ENCODE results near the gene MAML3. TPM values are rescaled to one million over a fixed set of nuclear protein-coding genes. Genes with fewer than 3 reads are reported as not detected.

The MAML3 gene
- total and polyA plus RNA-seq, 8 donors, result 5.8 to 18.7 (median 16.7) TPM

- intact Hi-C loops (cut with DNase I), result no loop called here
- TF ChIP-seq, protein P1, sequence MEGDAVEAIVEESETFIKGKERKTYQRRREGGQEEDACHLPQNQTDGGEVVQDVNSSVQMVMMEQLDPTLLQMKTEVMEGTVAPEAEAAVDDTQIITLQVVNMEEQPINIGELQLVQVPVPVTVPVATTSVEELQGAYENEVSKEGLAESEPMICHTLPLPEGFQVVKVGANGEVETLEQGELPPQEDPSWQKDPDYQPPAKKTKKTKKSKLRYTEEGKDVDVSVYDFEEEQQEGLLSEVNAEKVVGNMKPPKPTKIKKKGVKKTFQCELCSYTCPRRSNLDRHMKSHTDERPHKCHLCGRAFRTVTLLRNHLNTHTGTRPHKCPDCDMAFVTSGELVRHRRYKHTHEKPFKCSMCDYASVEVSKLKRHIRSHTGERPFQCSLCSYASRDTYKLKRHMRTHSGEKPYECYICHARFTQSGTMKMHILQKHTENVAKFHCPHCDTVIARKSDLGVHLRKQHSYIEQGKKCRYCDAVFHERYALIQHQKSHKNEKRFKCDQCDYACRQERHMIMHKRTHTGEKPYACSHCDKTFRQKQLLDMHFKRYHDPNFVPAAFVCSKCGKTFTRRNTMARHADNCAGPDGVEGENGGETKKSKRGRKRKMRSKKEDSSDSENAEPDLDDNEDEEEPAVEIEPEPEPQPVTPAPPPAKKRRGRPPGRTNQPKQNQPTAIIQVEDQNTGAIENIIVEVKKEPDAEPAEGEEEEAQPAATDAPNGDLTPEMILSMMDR (IDR thresholded peaks at IDR 0.05), result no peak
Observed at GRCh38 chr4:139861471-139861870, 292.5 kb downstream of the MAML3 start.

GRCh38 chr4:139860435-139861024, 293.5 kb downstream of the MAML3 start:
- H3K9me3 ChIP-seq, result no peaks in the 10 kb centered on the region
- no peaks in the 10 kb centered on the region for H3K36me3 ChIP-seq
- H3K4me3 ChIP-seq, result no peak overlapping the region
- H3K27ac ChIP-seq, result no peak overlapping the region
- H3K4me1 ChIP-seq, result peaks cover 0 to 9% of the 10 kb centered on the region in 2 donors
- no peak for ATAC-seq
- TF ChIP-seq, protein P1 (IDR thresholded peaks at IDR 0.05), result no peak
- no peaks in the 10 kb centered on the region for H3K27me3 ChIP-seq
- DNase-seq, result no peak
- intact Hi-C loops (cut with DNase I), result no loop called here

More at GRCh38 chr4:139861471-139861870, 292.5 kb downstream of the MAML3 start:
- no peaks in the 10 kb centered on the region for H3K9me3 ChIP-seq
- ATAC-seq (no peak), DNase-seq (no peak)
- H3K36me3 ChIP-seq, result no peaks in the 10 kb centered on the region
- H3K27me3 ChIP-seq, result no peaks in the 10 kb centered on the region
- no peak overlapping the region for H3K27ac ChIP-seq
- peaks cover 0 to 12% of the 10 kb centered on the region in 2 donors for H3K4me1 ChIP-seq
- H3K4me3 ChIP-seq, result no peak overlapping the region

- no peak overlapping the region for H3K27ac ChIP-seq
- H3K27me3 ChIP-seq, result no peaks in the 10 kb centered on the region
- no peak for ATAC-seq
- H3K4me3 ChIP-seq, result no peak overlapping the region
- H3K9me3 ChIP-seq, result no peaks in the 10 kb centered on the region
- DNase-seq, result no peak
- peaks cover 0 to 9% of the 10 kb centered on the region in 2 donors for H3K4me1 ChIP-seq
- TF ChIP-seq, protein P1 (IDR thresholded peaks at IDR 0.05), result no peak
- no peaks in the 10 kb centered on the region for H3K36me3 ChIP-seq
- intact Hi-C loops (cut with DNase I), result no loop called here
Observed at GRCh38 chr4:139859876-139860275, 294.1 kb downstream of the MAML3 start.

DNA sequence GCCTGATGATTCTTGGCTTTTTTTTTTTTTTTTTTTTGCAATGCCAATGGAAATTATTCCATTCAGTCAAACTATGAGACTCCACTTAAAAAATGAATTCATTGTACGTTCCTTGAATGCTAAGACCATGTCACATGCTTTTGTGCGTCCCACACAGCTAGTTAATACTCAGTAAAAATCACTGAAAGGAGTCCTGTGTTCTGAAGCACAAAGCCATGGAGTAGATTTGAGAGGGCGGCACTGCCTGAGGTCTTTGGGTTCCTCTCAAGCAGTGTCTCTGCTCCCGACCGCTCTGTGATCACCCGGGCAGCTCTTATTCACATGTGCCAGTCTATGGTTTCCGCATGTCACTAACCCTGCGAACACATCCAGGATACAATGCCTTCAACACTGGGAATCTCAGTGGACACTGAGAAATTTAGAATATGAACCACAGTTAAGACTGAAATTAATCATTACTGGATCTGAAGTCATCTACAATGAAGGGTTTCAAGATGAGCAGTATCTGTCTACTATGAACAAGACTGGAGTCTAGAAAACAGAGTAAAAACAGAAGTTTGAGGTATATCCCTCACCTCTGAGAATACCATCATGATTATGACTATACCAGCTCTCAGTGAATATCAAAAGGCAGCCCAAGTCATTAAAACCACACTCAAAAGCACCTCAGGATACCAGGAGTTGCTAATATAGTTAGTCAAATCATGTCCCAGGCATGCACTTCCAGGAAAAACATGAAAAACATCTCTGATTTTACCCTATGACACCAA, 295.4 kb downstream of the MAML3 start:
- no peak for ATAC-seq

DNA sequence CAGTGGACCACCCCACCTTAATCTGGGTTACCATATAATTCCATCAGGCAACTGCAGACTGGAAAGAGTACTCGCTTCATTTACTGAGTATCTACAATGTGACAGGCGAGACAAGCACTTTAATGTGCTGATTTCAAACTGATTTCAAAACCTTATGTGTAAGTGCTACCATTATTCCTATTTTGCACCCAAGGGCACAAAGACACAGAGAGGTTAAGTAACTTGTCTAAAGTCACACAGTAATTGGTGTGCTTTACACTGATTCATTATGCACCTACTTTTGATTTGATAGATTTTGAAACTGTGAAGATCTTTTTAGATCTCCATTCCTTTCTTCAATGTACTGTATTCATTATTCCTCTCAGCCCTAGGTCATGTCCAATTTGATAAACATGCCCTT, 296.0 kb downstream of the MAML3 start:
- no peak for ATAC-seq
- no peak overlapping the region for H3K27ac ChIP-seq
- intact Hi-C loops (cut with DNase I), result no loop called here
- H3K36me3 ChIP-seq, result no peaks in the 10 kb centered on the region
- DNase-seq, result no peak
- TF ChIP-seq, protein P1 (IDR thresholded peaks at IDR 0.05), result no peak
- H3K4me1 ChIP-seq, result no peaks in the 10 kb centered on the region
- H3K4me3 ChIP-seq, result no peak overlapping the region
- no peaks in the 10 kb centered on the region for H3K9me3 ChIP-seq
- H3K27me3 ChIP-seq, result no peaks in the 10 kb centered on the region

More for the DNA sequence above, 295.4 kb downstream of the MAML3 start:
- DNase-seq, result no peak
- TF ChIP-seq, protein P1 (IDR thresholded peaks at IDR 0.05), result no peak
- no peak overlapping the region for H3K4me3 ChIP-seq
- peaks cover 0 to 6% of the 10 kb centered on the region in 2 donors for H3K4me1 ChIP-seq
- H3K9me3 ChIP-seq, result no peaks in the 10 kb centered on the region
- no peaks in the 10 kb centered on the region for H3K36me3 ChIP-seq
- H3K27me3 ChIP-seq, result no peaks in the 10 kb centered on the region
- no peak overlapping the region for H3K27ac ChIP-seq
- intact Hi-C loops (cut with DNase I), result no loop called here
